Measurements from ENCODE around the gene M1AP.

GRCh38 chr2:74618410-74619083 is 29.6 kb downstream of the M1AP start:
- no peak for TF ChIP-seq POLR2A (IDR thresholded peaks at IDR 0.05)
- no peak for TF ChIP-seq CTCF (IDR thresholded peaks at IDR 0.05 in 4 of 5, conservative IDR thresholded peaks at IDR 0.05 in 1 of 5)

Data from gastrocnemius medialis (tissue), 4 donors.